HepG2 (cell line): ENCODE measurements around the gene NOP9. TPM values are rescaled to one million over a fixed set of nuclear protein-coding genes. Genes with fewer than 3 reads are reported as not detected.
A peak's percentile ranks its signal among the peaks of the same experiment; 100 is the strongest.

Source experiments
- BRCA1 ChIP-seq: sonication (generic); formaldehyde crosslinking; IDR thresholded peaks from 2 replicates; pipeline ENCODE4 v1.4.0; 2020; ENCODE audit warnings: missing genetic modification reagents
- ELF4 ChIP-seq: sonication (generic); formaldehyde crosslinking; IDR thresholded peaks from 2 replicates; pipeline ENCODE4 v1.5.0; 2020; ENCODE audit warnings: missing genetic modification reagents, mild to moderate bottlenecking, moderate library complexity, borderline replicate concordance
- HBP1 ChIP-seq: IDR thresholded peaks from 2 replicates; pipeline ENCODE4 v1.6.1; 2016; ENCODE audit warnings: low read depth, control low read depth
- HNF1B ChIP-seq: sonication (generic); formaldehyde crosslinking; IDR thresholded peaks from 2 replicates; pipeline ENCODE4 v1.5.1; 2020; ENCODE audit warnings: mild to moderate bottlenecking, moderate library complexity, missing genetic modification reagents
- KDM3A ChIP-seq: IDR thresholded peaks from 2 replicates; pipeline ENCODE4 v1.6.1; 2018; ENCODE audit warnings: low read depth, missing compliant biosample characterization
- LRRFIP1 ChIP-seq: sonication (generic); formaldehyde crosslinking; conservative IDR thresholded peaks from 2 replicates; pipeline ENCODE4 v1.4.0; 2020; ENCODE audit warnings: missing genetic modification reagents
- MZF1 ChIP-seq: sonication (generic); formaldehyde crosslinking; IDR thresholded peaks from 2 replicates; pipeline ENCODE4 v1.8.1; 2023; ENCODE audit warnings: mild to moderate bottlenecking, missing genetic modification reagents, borderline replicate concordance
- NKX3-1 ChIP-seq: sonication (generic); formaldehyde crosslinking; IDR thresholded peaks from 2 replicates; pipeline ENCODE4 v1.5.0; 2020; ENCODE audit warnings: missing genetic modification reagents
- REST ChIP-seq, 2 experiments: IDR thresholded peaks; 2 replicates each; pipeline ENCODE4 v1.6.1; 2011 to 2012; ENCODE audit warnings: low read length in 2 of 2, borderline replicate concordance in 1 of 2, low read depth in 1 of 2, mild to moderate bottlenecking in 1 of 2, moderate library complexity in 1 of 2
- RFXAP ChIP-seq: sonication (generic); formaldehyde crosslinking; IDR thresholded peaks from 2 replicates; pipeline ENCODE4 v1.4.0; 2020; ENCODE audit warnings: missing genetic modification reagents, borderline replicate concordance
- SATB2 ChIP-seq: sonication (generic); formaldehyde crosslinking; IDR thresholded peaks from 2 replicates; pipeline ENCODE4 v1.5.0; 2020; ENCODE audit warnings: missing genetic modification reagents
- SP5 ChIP-seq: IDR thresholded peaks from 2 replicates; pipeline ENCODE4 v1.6.1; 2016; ENCODE audit warnings: low read depth, borderline replicate concordance
- TCF12 ChIP-seq, 2 experiments: fragments of 450-650 bp in 1 of 2; sonication (generic) in 1 of 2; formaldehyde crosslinking in 1 of 2; IDR thresholded peaks; 2 replicates each; pipeline versions ENCODE4 v1.6.1 to v1.8.0; 2017 to 2022; ENCODE audit warnings: antibody characterized with exemption in 1 of 2, mild to moderate bottlenecking in 1 of 2, missing genetic modification reagents in 1 of 2, moderate library complexity in 1 of 2
- YEATS4 ChIP-seq: sonication (generic); formaldehyde crosslinking; IDR thresholded peaks from 2 replicates; pipeline ENCODE4 v1.4.0; 2020; ENCODE audit warnings: missing genetic modification reagents, borderline replicate concordance
- ZFP36L2 ChIP-seq: sonication (generic); formaldehyde crosslinking; IDR thresholded peaks from 2 replicates; pipeline ENCODE4 v1.4.0; 2020; ENCODE audit warnings: missing genetic modification reagents
- ZNF44 ChIP-seq: sonication (generic); formaldehyde crosslinking; IDR thresholded peaks from 2 replicates; pipeline ENCODE4 v1.5.1; 2020; ENCODE audit warnings: mild to moderate bottlenecking, missing genetic modification reagents
- ZNF619 ChIP-seq: sonication (generic); formaldehyde crosslinking; IDR thresholded peaks from 2 replicates; pipeline ENCODE4 v1.4.0; 2020; ENCODE audit warnings: mild to moderate bottlenecking, missing genetic modification reagents
- ZUFSP ChIP-seq: sonication (generic); formaldehyde crosslinking; IDR thresholded peaks from 2 replicates; pipeline ENCODE4 v1.9.0; 2021; ENCODE audit warnings: missing genetic modification reagents, mild to moderate bottlenecking, borderline replicate concordance
- polyA plus RNA-seq, 8 experiments: library from polyadenylated mRNA; depleted of rRNA in 3 of 8; stranded (reverse) in 7 of 8; unstranded in 1 of 8; fragments of >200 nt; fragmentation: Illumina TruSeq in 4 of 8; extraction: Trizol in 4 of 8; gene quantifications; 2 replicates each; pipeline versions ENCODE4 v1.2.1 to v1.2.3, GENCODE V29; 2011 to 2016; ENCODE audit warnings: low read depth in 4 of 8, missing spikeins in 1 of 8, mixed read lengths in 1 of 8; ENCODE audit not compliant: insufficient read depth in 1 of 8
- total RNA-seq, 5 experiments: library from RNA; depleted of rRNA; stranded (reverse); fragments of >200 nt; fragmentation: Illumina TruSeq; extraction: Trizol; gene quantifications; 2 replicates each; pipeline ENCODE4 v1.2.3, GENCODE V29; 2016; ENCODE audit warnings: low read depth in 1 of 5

Gene NOP9
- total and polyA plus RNA-seq, 2 of the 13 experiments (the other 11 are each of a cell fraction or from before 2014, with no cell fraction given), result 24.5 to 61.6 TPM

- TF ChIP-seq TCF12 (IDR thresholded peaks at IDR 0.05) (no peak), TCF12 (CRISPR knock-in tag; IDR thresholded peaks at IDR 0.05) (peak; percentile 100), ZUFSP (no peak), BRCA1 (CRISPR knock-in tag) (peak; percentile 98), HNF1B (CRISPR knock-in tag) (peak; percentile 94), SATB2 (peak; percentile 99), RFXAP (CRISPR knock-in tag) (peak; percentile 99), NKX3-1 (CRISPR knock-in tag) (peak; percentile 99), YEATS4 (CRISPR knock-in tag) (peak; percentile 100), HBP1 (CRISPR knock-in tag) (peak; percentile 99), KDM3A (CRISPR knock-in tag) (peak; percentile 100), ELF4 (peak; percentile 97), ZNF44 (CRISPR knock-in tag) (peak; percentile 93), ZFP36L2 (CRISPR knock-in tag) (peak; percentile 44; the same call in 1 of the 2 replicates), LRRFIP1 (CRISPR knock-in tag) (no peak), REST (IDR thresholded peaks at IDR 0.05; ENCODE audit: borderline replicate concordance in 1 of 2, low read depth in 1 of 2, low read length in 2 of 2) (no peak; a peak in 1 of 4 replicates), MZF1 (CRISPR knock-in tag) (peak; percentile 98), SP5 (CRISPR knock-in tag) (peak; percentile 60; the same call in 1 of the 2 replicates), ZNF619 (CRISPR knock-in tag) (peak; percentile 99)
Measured at GRCh38 chr14:24271134-24271833, 28.4 kb upstream of the NOP9 start, which contains the start of gene RABGGTA (continued).
